ENCODE data around the gene CDC42BPA. TPM values are rescaled to one million over a fixed set of nuclear protein-coding genes. Genes with fewer than 3 reads are reported as not detected.
A peak's percentile ranks its signal among the peaks of the same experiment; 100 is the strongest.

Gene CDC42BPA
- total RNA-seq, 1 experiment from 2014 or later, result 25.2 TPM

DNA sequence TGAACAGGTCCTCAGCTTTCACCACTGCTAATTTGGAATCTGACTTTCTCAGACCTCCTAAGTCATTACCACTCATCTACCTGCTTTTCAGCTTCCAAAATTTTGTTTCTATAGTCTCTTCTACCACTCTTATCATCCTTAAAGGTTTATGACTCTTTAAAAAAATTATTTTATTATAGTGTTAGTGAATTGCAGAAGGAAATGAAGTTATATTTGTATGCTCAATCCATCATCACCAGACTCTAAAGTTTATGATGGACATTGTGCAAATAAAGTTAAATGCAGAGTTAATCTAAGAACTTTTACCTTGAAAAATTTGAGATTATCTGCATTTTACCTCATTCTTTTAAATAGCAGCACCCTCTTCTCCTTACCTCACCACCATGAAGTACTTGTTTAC, 14.6 kb downstream of the CDC42BPA start:
- no peaks in the 10 kb centered on the region for H3K27me3 Mint-ChIP-seq (ENCODE audit: low read depth)
- no peak overlapping the region for H3K4me3 Mint-ChIP-seq
- no peaks in the 10 kb centered on the region for H3K36me3 Mint-ChIP-seq
- DNase-seq (ENCODE audit: low spot score), result no peak
- no peak for ATAC-seq
- no peaks in the 10 kb centered on the region for H3K9me3 Mint-ChIP-seq
- ChIA-PET CTCF (no interaction called here), POLR2A (no interaction called here)
- no peak for TF ChIP-seq JUN (CRISPR knock-in tag; IDR thresholded peaks at IDR 0.05)
- no peak for TF ChIP-seq ZNF138 (CRISPR knock-in tag; conservative IDR thresholded peaks at IDR 0.05)
- no peak for TF ChIP-seq EMX1 (CRISPR knock-in tag; IDR thresholded peaks at IDR 0.05)
- TF ChIP-seq GRHL2 (CRISPR knock-in tag; IDR thresholded peaks at IDR 0.05; ENCODE audit: insufficient replicate concordance, severe bottlenecking), result no peak
- TF ChIP-seq ATF6 (CRISPR knock-in tag; IDR thresholded peaks at IDR 0.05), result no peak
- no peak for TF ChIP-seq ELF4 (CRISPR knock-in tag; IDR thresholded peaks at IDR 0.05; ENCODE audit: low read depth)
- TF ChIP-seq, protein P1, sequence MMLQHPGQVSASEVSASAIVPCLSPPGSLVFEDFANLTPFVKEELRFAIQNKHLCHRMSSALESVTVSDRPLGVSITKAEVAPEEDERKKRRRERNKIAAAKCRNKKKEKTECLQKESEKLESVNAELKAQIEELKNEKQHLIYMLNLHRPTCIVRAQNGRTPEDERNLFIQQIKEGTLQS (CRISPR knock-in tag; conservative IDR thresholded peaks at IDR 0.05), result no peak
- TF ChIP-seq FOXK1 (CRISPR knock-in tag; IDR thresholded peaks at IDR 0.05), result no peak
- no peak for TF ChIP-seq MYBL2 (CRISPR knock-in tag; IDR thresholded peaks at IDR 0.05)
- no peak for TF ChIP-seq ZNF416 (CRISPR knock-in tag; IDR thresholded peaks at IDR 0.05)
- H3K27ac Mint-ChIP-seq, result no peak overlapping the region
- H3K4me1 Mint-ChIP-seq, result peaks cover 23% of the 10 kb centered on the region

DNA sequence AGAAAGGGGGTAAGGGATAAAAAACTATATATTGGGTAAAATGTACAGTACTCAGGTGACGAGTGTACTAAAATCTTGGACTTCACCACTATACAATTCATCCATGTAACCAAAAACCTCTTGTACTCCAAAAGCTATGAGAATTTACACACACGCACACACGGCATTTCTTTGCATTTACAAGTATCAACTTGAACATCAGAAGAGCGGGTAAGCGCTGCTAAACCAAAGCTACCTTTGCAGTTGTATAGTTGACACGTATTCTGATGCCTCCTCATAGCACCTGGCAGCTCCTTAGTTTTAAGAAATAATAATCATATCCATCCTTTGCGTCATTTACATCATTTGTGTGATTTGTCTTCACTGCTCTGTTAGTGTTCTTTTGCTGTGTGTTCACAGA, 17.6 kb downstream of the CDC42BPA start:
- no peaks in the 10 kb centered on the region for H3K27me3 Mint-ChIP-seq (ENCODE audit: low read depth)
- CTCF ChIA-PET, result no interaction called here

More for the DNA sequence above, 17.6 kb downstream of the CDC42BPA start:
- DNase-seq (ENCODE audit: low spot score) (no peak), ATAC-seq (no peak)
- Mint-ChIP-seq H3K27ac (peak overlapping the region; percentile 45; the same call in 1 of the 2 replicates), H3K36me3 (peaks cover 5% of the 10 kb centered on the region), H3K9me3 (peaks cover 5% of the 10 kb centered on the region), H3K4me1 (peaks cover 23% of the 10 kb centered on the region), H3K4me3 (no peak overlapping the region)
- TF ChIP-seq, protein P1 (CRISPR knock-in tag; conservative IDR thresholded peaks at IDR 0.05), result no peak
- TF ChIP-seq ELF4 (CRISPR knock-in tag; IDR thresholded peaks at IDR 0.05; ENCODE audit: low read depth) (no peak), KAT7 (CRISPR knock-in tag; IDR thresholded peaks at IDR 0.05; ENCODE audit: borderline replicate concordance) (no peak), TEAD1 (CRISPR knock-in tag; IDR thresholded peaks at IDR 0.05) (no peak), GTF2I (CRISPR knock-in tag; conservative IDR thresholded peaks at IDR 0.05) (no peak), NFE2L1 (CRISPR knock-in tag; IDR thresholded peaks at IDR 0.05) (no peak), AFF4 (CRISPR knock-in tag; IDR thresholded peaks at IDR 0.05; ENCODE audit: borderline replicate concordance) (no peak), OVOL2 (CRISPR knock-in tag; IDR thresholded peaks at IDR 0.05; ENCODE audit: borderline replicate concordance) (no peak), FOXJ3 (CRISPR knock-in tag; IDR thresholded peaks at IDR 0.05; ENCODE audit: borderline replicate concordance) (no peak), ZNF121 (CRISPR knock-in tag; IDR thresholded peaks at IDR 0.05) (no peak), ZNF512 (CRISPR knock-in tag; IDR thresholded peaks at IDR 0.05; ENCODE audit: borderline replicate concordance) (no peak), NR1H2 (CRISPR knock-in tag; IDR thresholded peaks at IDR 0.05) (no peak), PRDM15 (CRISPR knock-in tag; IDR thresholded peaks at IDR 0.05) (no peak)
- POLR2A ChIA-PET, result no interaction called here
